Colonic mucosa (tissue), 4 donors: ENCODE measurements around the gene ANXA3. TPM values are rescaled to one million over a fixed set of nuclear protein-coding genes. Genes with fewer than 3 reads are reported as not detected.
"Not testable (repeated sequence)": the region's sequence is repeated elsewhere in the genome, so short reads cannot be mapped to it uniquely, and the experiment has no call there.

Source experiments
- DNase-seq: peaks from one replicate; pipeline ENCODE4 v3.0.0-alpha.2; 2020
- H3K27ac ChIP-seq: fragments of 200-600 bp; one replicate; pipeline ENCODE4 v1.8.0; 2021
- H3K27me3 ChIP-seq: fragments of 200-600 bp; one replicate; pipeline ENCODE4 v1.8.0; 2021
- H3K36me3 ChIP-seq: fragments of 200-600 bp; one replicate; pipeline ENCODE4 v1.8.0; 2021
- H3K4me1 ChIP-seq: fragments of 200-600 bp; one replicate; pipeline ENCODE4 v1.8.0; 2021; ENCODE audit warnings: mild to moderate bottlenecking
- H3K4me3 ChIP-seq: fragments of 200-600 bp; one replicate; pipeline ENCODE4 v1.8.0; 2021
- H3K9ac ChIP-seq, 2 donors: one replicate each; pipeline ENCODE4 v1.7.0; 2013; ENCODE audit warnings: control low read depth in 2 of 2, low read depth in 2 of 2, low read length in 2 of 2
- H3K9me3 ChIP-seq: fragments of 200-600 bp; one replicate; pipeline ENCODE4 v1.8.0; 2021
- CTCF ChIP-seq: fragments of 200-600 bp; IDR thresholded peaks from one replicate; pipeline ENCODE4 v1.8.0; 2022; ENCODE audit warnings: antibody characterized with exemption, mild to moderate bottlenecking
- intact Hi-C: fragments of 100-400 bp; cut with DNase I; formaldehyde crosslinking; loops from one replicate; pipeline ENCODE4 v1.14.1; 2022
- total RNA-seq, 2 donors: library from RNA; stranded (reverse); fragmentation: NEBNext Ultra II Directional in 1 of 2; extraction: Animal tissue kit (Norgen Biotek cat#: 25700) in 1 of 2; gene quantifications; one replicate each; pipeline ENCODE4 v1.2.1, GENCODE V29; 2021
- donor health status: healthy.
- donor health status: DM: no; HTN: no; CAD: no.
- donor health status: DM: no; HTN: no; CAD: no.

The ANXA3 gene
- total RNA-seq, 2 donors from 2014 or later: 58.9 to 59.2 TPM

DNA sequence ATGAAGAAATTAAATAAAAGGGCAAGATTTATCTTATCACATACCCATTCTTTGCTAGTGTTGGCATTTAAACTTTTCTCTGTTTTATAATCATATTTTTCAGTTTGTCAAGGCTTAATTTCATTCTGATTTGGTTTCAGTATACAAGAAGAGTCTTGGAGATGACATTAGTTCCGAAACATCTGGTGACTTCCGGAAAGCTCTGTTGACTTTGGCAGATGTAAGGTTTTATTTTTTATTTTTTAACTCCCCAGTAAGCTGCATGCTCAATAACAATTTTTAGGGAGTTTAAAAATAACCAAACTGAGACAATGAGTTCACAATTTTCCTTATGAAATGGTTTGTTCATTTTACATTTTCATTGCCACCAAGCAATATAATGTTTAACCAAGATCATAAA, 39.8 kb downstream of the ANXA3 start:
- Histone ChIP-seq H3K27me3 (no peaks in the 10 kb centered on the region), H3K9me3 (no peaks in the 10 kb centered on the region), H3K4me1 (peaks cover 7% of the 10 kb centered on the region), H3K4me3 (no peak overlapping the region), H3K27ac (no peak overlapping the region), H3K9ac (no peak overlapping the region), H3K36me3 (no peaks in the 10 kb centered on the region)
- TF ChIP-seq CTCF: no peak
- intact Hi-C loops: no loop called here
- DNase-seq: no peak

DNA sequence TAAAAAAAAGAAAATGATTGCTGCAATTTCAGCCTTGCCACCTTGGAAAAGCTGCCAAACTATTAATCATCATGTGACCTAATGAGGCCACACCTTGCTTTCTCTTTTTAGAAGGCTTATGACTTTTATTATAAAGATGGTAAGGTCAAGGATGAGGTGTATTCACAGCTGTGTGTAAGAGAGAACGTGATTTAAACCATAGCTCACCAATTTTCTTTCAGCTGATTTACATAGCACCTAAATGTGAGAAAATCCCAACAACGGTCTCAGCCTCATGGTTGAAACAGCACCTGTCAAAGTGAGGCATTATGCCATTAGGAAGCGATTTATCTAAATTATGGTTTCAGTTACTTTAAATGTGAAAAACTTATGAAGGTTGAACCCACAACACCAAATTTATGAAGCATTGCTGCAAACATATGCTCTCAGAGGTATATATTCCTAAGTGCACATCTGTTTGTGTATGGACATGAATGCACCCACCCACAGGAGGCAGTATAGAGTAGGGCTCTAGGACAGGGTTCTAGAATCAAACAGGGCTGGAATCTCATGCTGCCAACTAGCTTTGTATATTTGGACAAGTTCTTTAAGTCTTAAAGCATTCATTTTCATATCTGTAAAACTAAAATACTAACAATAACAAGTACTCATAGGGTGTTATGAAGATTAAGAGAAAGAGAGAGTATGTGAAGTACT, 40.7 kb downstream of the ANXA3 start:
- Histone ChIP-seq H3K36me3 (no peaks in the 10 kb centered on the region), H3K27me3 (no peaks in the 10 kb centered on the region), H3K27ac (no peak overlapping the region), H3K4me1 (peaks cover 7% of the 10 kb centered on the region), H3K9ac (no peak overlapping the region), H3K4me3 (no peak overlapping the region), H3K9me3 (no peaks in the 10 kb centered on the region)
- peak; percentile 45 for DNase-seq
- TF ChIP-seq CTCF: peak; percentile 28
- intact Hi-C loops: no loop called here

DNA sequence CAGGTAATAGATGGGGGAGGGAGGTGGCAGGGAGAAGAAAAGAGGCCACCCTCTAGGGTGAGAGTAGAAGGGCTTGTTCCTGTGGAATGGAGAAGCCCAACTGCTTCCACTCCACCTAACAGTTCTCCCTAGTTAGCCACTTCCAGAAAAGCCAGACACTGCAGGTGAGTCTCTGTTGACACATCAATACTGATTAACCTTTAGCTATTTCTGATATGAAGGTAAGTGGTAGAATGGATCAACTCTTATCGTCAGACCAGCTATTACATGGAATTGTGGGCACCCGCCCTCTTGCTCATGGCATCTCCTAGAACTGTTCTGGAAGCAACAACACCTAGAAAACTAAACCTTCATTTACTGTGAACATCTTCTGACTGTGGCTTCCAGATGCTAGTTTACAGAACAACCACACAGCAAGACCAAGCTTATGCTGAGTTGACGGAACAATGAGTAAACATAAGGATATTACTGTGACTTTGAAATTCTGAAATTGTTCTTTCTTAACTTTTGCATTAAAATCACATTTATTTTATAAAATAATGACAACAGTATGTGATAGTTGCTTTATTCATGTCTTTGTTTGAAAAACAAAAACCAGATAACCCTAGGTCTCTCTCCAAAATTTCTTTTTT, 44.7 kb downstream of the ANXA3 start:
- intact Hi-C loops: no loop called here
- TF ChIP-seq CTCF: no peak
- Histone ChIP-seq H3K4me3 (no peak overlapping the region), H3K9me3 (no peaks in the 10 kb centered on the region), H3K36me3 (no peaks in the 10 kb centered on the region), H3K4me1 (peaks cover 7% of the 10 kb centered on the region), H3K27me3 (no peaks in the 10 kb centered on the region), H3K9ac (no peak overlapping the region), H3K27ac (peak overlapping the region; percentile 32)
- DNase-seq: peak; percentile 45

- H3K9ac ChIP-seq, H3K4me1 ChIP-seq, H3K36me3 ChIP-seq, H3K27me3 ChIP-seq, H3K4me3 ChIP-seq, H3K9me3 ChIP-seq, intact Hi-C loops, H3K27ac ChIP-seq, DNase-seq: not testable (repeated sequence)
Observed at GRCh38 chr4:78598431-78598830, 46.9 kb downstream of the ANXA3 start.

DNA sequence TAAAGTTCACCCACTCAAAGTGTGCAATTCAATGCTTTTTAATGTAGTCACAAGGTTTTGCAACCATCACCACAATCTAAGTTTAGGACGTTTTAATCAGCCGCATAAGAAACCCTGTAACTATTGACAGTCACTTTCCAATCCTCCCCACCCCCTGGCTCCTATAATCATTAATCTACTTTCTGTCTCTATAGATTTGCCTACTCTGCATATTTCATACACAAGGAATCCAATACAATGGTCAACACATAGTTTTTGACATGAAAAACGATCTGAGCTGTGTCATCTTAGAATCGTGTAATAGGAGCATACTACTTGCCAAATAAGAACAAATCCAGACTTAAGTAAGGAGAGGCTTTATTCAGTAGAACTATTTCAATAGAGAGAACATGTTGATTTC, 47.6 kb downstream of the ANXA3 start:
- TF ChIP-seq CTCF: no peak
- Histone ChIP-seq H3K36me3 (peaks cover 1% of the 10 kb centered on the region), H3K9ac (no peak overlapping the region), H3K9me3 (no peaks in the 10 kb centered on the region), H3K4me1 (peaks cover 7% of the 10 kb centered on the region), H3K27me3 (no peaks in the 10 kb centered on the region), H3K4me3 (no peak overlapping the region), H3K27ac (no peak overlapping the region)
- intact Hi-C loops: no loop called here
- DNase-seq: no peak

- Histone ChIP-seq H3K9ac (no peak overlapping the region), H3K36me3 (peaks cover 5% of the 10 kb centered on the region), H3K4me3 (no peak overlapping the region), H3K27me3 (no peaks in the 10 kb centered on the region), H3K9me3 (no peaks in the 10 kb centered on the region), H3K27ac (no peak overlapping the region), H3K4me1 (peaks cover 7% of the 10 kb centered on the region)
- TF ChIP-seq CTCF: no peak
- DNase-seq: no peak
- intact Hi-C loops: no loop called here
Observed at GRCh38 chr4:78599931-78600375, 48.4 kb downstream of the ANXA3 start.
